ENCODE measurements around the gene ZHX3.
"Not testable (repeated sequence)": the region's sequence is repeated elsewhere in the genome, so short reads cannot be mapped to it uniquely, and the experiment has no call there.

The ZHX3 gene

GRCh38 chr20:41330343-41330720 is 12.8 kb upstream of the ZHX3 start:
- no peak for DNase-seq

GRCh38 chr20:41329435-41330342 is 12.2 kb upstream of the ZHX3 start:
- DNase-seq: no peak

- no peak for DNase-seq
Observed at GRCh38 chr20:41327178-41327577, 9.6 kb upstream of the ZHX3 start.

GRCh38 chr20:41320976-41321375 is 3.4 kb upstream of the ZHX3 start:
- DNase-seq: no peak

- DNase-seq: no peak
Observed at GRCh38 chr20:41320441-41320840, 2.9 kb upstream of the ZHX3 start.

- no peak for DNase-seq
Observed at GRCh38 chr20:41318271-41318649, 729 bp upstream of the ZHX3 start.

GRCh38 chr20:41316602-41317545 is 657 bp downstream of the ZHX3 start:
- DNase-seq: peak in 1 of 2 experiments; percentile 46

- no peak for DNase-seq
Observed at GRCh38 chr20:41316051-41316450, 1.5 kb downstream of the ZHX3 start.

GRCh38 chr20:41314386-41314785 is 3.1 kb downstream of the ZHX3 start:
- DNase-seq: no peak

- not testable (repeated sequence) for DNase-seq
Observed at GRCh38 chr20:41312009-41312408, 5.5 kb downstream of the ZHX3 start.

GRCh38 chr20:41309817-41310216 is 7.7 kb downstream of the ZHX3 start:
- DNase-seq: no peak

- no peak for DNase-seq
Observed at GRCh38 chr20:41308726-41309413, 8.7 kb downstream of the ZHX3 start.

GRCh38 chr20:41308290-41308711 is 9.2 kb downstream of the ZHX3 start:
- DNase-seq: no peak

- no peak for DNase-seq
Observed at GRCh38 chr20:41307021-41307420, 10.5 kb downstream of the ZHX3 start.

GRCh38 chr20:41306061-41306727 is 11.3 kb downstream of the ZHX3 start:
- DNase-seq: no peak

GRCh38 chr20:41304424-41305079 is 13.0 kb downstream of the ZHX3 start:
- DNase-seq: no peak

GRCh38 chr20:41304002-41304401 is 13.5 kb downstream of the ZHX3 start:
- DNase-seq: no peak

- no peak for DNase-seq
Observed at GRCh38 chr20:41300886-41301285, 16.6 kb downstream of the ZHX3 start.

- peak; percentile 43 to 44 for DNase-seq
Observed at GRCh38 chr20:41300383-41300782, 17.1 kb downstream of the ZHX3 start.

- DNase-seq: no peak
Observed at GRCh38 chr20:41299899-41300298, 17.6 kb downstream of the ZHX3 start.

- no peak for DNase-seq
Observed at GRCh38 chr20:41293269-41294037, 24.1 kb downstream of the ZHX3 start.
